OCI-LY3 (cell line): ENCODE measurements around the gene MED25.

ENCODE experiments used
- CTCF ChIP-seq: fragments of 200-600, 300-600 bp; sonication (generic); IDR thresholded peaks from 2 replicates; pipeline ENCODE4 v1.5.1; 2014; ENCODE audit warnings: antibody characterized with exemption, low read length, low read depth
- EZH2phosphoT487 ChIP-seq: fragments of 200-600 bp; shearing (Covaris generic); IDR thresholded peaks from 2 replicates; pipeline ENCODE4 v1.6.1; 2018; ENCODE audit warnings: antibody characterized with exemption, mixed run types, low read depth

GRCh38 chr19:49879243-49879963 is 61.3 kb downstream of the MED25 start:
- TF ChIP-seq EZH2phosphoT487 (no peak), CTCF (no peak)
